Suprapubic skin (tissue), 4 donors: ENCODE measurements around the gene ADAT3. TPM values are rescaled to one million over a fixed set of nuclear protein-coding genes. Genes with fewer than 3 reads are reported as not detected.

ENCODE experiments used
- DNase-seq, 2 donors: peaks; one replicate each; pipeline ENCODE4 v3.0.0-alpha.2; 2019; ENCODE audit warnings: low spot score in 2 of 2
- H3K27ac ChIP-seq: fragments of 200-600 bp; sonication (generic); one replicate; pipeline ENCODE4 v1.5.1; 2019
- H3K27me3 ChIP-seq: fragments of 200-600 bp; sonication (generic); one replicate; pipeline ENCODE4 v1.5.1; 2019
- H3K36me3 ChIP-seq: fragments of 200-600 bp; sonication (generic); one replicate; pipeline ENCODE4 v1.5.1; 2019
- H3K4me1 ChIP-seq: fragments of 200-600 bp; sonication (generic); one replicate; pipeline ENCODE4 v1.5.1; 2019
- H3K4me3 ChIP-seq: fragments of 200-600 bp; sonication (generic); one replicate; pipeline ENCODE4 v1.5.1; 2019; ENCODE audit warnings: mild to moderate bottlenecking
- H3K9me3 ChIP-seq: fragments of 200-600 bp; sonication (generic); one replicate; pipeline ENCODE4 v1.5.1; 2019
- EP300 ChIP-seq: sonication (generic); formaldehyde crosslinking; IDR thresholded peaks from one replicate; pipeline ENCODE4 v1.6.1; 2017; ENCODE audit warnings: antibody characterized with exemption
- POLR2A ChIP-seq, 2 donors: fragments of 450-650 bp; IDR thresholded peaks; one replicate each; pipeline ENCODE4 v1.6.1; 2017; ENCODE audit warnings: antibody characterized with exemption in 2 of 2, mild to moderate bottlenecking in 2 of 2, moderate library complexity in 2 of 2
- POLR2AphosphoS5 ChIP-seq, 3 donors: sonication (generic); formaldehyde crosslinking; IDR thresholded peaks; one replicate each; pipeline ENCODE4 v1.6.1; 2017; ENCODE audit warnings: antibody characterized with exemption in 3 of 3
- WGBS: methylation state at CpG from one replicate; pipeline ENCODE4 v1.1.5; 2018; 5-methylcytosine and 5-hydroxymethylcytosine counted together
- total RNA-seq, 4 donors: library from RNA; depleted of rRNA; stranded (reverse); fragments of >200 nt; gene quantifications; one replicate each; pipeline ENCODE4 v1.1.0, GENCODE V29; 2016
- TF ChIP-seq, protein P1 (sequence below), 2 donors: fragments of 200-600 bp in 1 of 2; fragments of 450-650 bp in 1 of 2; sonication (generic) in 1 of 2; IDR thresholded peaks; one replicate each; pipeline ENCODE4 v1.5.1; 2016 to 2019; ENCODE audit warnings: antibody characterized with exemption in 2 of 2, mild to moderate bottlenecking in 1 of 2, moderate library complexity in 1 of 2

The ADAT3 gene
- total RNA-seq, 4 donors from 2014 or later = 13.4 to 26.7 (median 22.3) TPM

DNA sequence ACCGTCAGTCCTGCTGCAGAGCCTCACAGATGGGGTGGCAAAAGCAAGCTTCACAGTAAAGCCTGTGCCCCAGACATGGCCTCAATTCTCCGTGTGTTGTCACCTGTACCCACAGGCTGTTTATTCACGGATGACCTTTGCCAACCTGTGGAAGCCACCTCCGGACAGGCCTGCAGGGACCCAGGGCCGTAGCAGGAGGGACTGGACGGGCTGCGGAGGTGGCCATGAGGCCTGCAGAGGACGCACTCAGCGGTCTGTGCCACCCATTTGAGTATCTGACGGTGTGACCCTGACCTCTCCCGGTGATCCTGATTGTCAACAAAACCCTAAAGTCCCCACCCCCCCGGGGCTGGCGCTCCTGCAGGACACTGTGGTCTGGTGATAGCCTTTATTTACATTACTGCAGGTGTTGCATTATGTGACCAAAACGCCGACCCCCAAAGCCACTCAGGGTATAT is 34.0 kb upstream of the ADAT3 start:
- no peaks in the 10 kb centered on the region for H3K9me3 ChIP-seq
- no peaks in the 10 kb centered on the region for H3K27me3 ChIP-seq
- H3K4me1 ChIP-seq = peaks cover 40% of the 10 kb centered on the region
- TF ChIP-seq POLR2A (IDR thresholded peaks at IDR 0.05) = no peak
- TF ChIP-seq, protein P1, sequence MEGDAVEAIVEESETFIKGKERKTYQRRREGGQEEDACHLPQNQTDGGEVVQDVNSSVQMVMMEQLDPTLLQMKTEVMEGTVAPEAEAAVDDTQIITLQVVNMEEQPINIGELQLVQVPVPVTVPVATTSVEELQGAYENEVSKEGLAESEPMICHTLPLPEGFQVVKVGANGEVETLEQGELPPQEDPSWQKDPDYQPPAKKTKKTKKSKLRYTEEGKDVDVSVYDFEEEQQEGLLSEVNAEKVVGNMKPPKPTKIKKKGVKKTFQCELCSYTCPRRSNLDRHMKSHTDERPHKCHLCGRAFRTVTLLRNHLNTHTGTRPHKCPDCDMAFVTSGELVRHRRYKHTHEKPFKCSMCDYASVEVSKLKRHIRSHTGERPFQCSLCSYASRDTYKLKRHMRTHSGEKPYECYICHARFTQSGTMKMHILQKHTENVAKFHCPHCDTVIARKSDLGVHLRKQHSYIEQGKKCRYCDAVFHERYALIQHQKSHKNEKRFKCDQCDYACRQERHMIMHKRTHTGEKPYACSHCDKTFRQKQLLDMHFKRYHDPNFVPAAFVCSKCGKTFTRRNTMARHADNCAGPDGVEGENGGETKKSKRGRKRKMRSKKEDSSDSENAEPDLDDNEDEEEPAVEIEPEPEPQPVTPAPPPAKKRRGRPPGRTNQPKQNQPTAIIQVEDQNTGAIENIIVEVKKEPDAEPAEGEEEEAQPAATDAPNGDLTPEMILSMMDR (IDR thresholded peaks at IDR 0.05) = no peak
- no peak for TF ChIP-seq EP300
- no peak for TF ChIP-seq POLR2AphosphoS5 (IDR thresholded peaks at IDR 0.05)
- no peak overlapping the region for H3K4me3 ChIP-seq
- no peak for DNase-seq
- WGBS = 88% methylated on average over 11 of the region's 15 CpGs
- peaks cover 3% of the 10 kb centered on the region for H3K36me3 ChIP-seq
- no peak overlapping the region for H3K27ac ChIP-seq

DNA sequence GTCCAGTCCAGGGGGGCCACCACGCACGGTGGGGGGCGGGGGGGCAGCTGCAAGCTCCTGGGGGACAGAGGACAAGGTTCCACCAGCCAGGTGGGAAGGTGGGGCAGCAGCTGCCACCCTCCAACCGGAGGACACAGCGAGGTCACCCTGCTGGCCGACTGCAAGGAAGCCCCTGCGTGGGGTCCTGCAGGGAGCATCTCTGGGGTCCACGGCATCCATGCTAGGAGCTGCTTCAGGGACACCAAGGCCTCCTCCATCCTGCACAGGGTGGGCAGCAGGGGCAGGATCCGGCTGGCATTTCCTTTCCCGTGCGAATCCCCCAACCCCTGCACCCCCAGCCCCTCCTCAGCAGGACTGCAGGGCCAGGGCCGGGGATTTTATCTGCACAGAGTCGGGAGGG is 33.6 kb upstream of the ADAT3 start:
- peaks cover 3% of the 10 kb centered on the region for H3K36me3 ChIP-seq
- TF ChIP-seq POLR2A (IDR thresholded peaks at IDR 0.05) (no peak), POLR2AphosphoS5 (IDR thresholded peaks at IDR 0.05) (no peak), EP300 (no peak)
- TF ChIP-seq, protein P1 (IDR thresholded peaks at IDR 0.05) = no peak
- peaks cover 44% of the 10 kb centered on the region for H3K4me1 ChIP-seq
- no peaks in the 10 kb centered on the region for H3K27me3 ChIP-seq
- H3K27ac ChIP-seq = no peak overlapping the region
- H3K9me3 ChIP-seq = no peaks in the 10 kb centered on the region
- DNase-seq = no peak
- no peak overlapping the region for H3K4me3 ChIP-seq
- 93% methylated on average over 8 of the region's 13 CpGs for WGBS

DNA sequence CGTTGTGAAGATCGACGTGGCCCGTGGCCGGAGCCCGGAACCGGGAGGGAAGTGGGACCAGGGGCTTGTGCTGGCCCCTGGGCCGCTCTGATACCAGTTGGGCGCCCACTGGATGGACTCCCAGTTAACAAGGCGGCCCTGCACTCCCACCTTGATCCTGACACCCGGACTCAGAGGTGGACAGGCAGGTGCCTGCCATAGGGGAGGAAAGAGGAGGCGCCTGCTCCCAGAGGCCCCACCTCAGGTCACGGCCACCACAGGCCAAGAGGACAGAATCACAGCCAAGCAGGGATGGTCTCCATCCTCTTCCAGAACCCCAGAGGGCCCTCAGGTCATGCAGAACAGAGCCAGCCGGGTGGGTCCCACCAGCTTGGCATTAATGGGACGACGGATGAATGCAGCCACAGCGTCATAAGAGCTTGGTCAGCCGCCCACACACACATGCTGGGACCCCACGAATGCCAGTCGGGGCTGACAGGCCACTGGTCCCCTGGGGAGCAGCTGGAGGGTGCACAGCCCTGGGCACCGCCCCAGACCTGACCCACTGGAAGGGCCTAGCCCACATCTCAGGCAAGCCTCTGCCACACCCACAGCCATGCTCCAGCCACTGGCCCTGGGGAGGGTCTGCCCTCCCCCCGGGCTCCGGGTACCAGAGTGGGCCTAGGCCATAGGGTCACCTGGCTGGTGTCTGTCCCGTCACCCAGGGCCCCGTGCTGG is 32.2 kb upstream of the ADAT3 start:
- WGBS = 80% methylated on average over 4 of the region's 25 CpGs

DNA sequence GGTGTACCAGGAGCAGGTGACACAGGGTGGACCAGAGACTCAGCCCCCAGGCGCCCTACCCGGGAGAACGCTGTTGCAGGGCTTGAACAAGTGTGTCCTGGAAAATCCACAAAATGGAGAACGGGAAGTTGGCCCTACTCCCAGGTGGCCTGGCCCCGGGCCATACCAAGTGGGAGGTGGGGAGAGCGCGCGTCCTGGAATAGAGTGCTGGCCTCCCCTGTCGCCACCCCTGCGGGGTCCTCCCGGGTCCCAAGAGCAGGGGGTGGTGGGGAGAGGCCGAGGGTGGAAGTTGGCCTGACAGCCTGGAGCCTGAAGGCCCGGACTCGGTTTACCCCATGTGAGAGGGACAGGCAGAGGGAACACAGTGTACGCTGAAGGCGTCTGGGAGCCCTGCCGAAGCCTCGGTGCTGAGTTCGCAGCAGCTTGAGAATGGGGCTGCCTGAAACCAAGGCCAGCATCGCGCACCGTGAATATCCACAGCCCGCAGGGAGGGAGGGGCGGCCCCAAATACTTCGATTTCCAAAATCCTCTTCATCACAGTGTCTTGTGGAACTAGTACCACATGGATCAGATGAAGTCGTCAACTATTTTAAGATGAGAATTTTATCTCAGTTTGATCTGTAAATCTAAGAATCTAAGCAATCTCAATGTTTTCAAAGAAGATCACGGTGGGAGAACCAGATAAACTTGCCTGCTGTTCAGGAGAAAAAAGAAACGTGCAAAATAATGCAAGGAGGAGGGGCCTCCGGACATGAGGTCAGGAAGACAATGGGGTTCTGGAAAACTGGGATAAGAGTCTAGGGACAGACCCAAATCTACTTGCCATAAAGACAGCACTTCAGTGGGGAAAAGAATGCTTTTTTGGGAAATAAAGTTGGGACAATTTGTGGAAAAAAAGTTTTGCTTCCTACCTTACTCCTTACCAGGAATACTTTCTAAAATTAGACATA is 31.4 kb upstream of the ADAT3 start:
- H3K4me3 ChIP-seq = peak overlapping the region; percentile 99
- TF ChIP-seq POLR2AphosphoS5 (IDR thresholded peaks at IDR 0.05) (no peak), POLR2A (IDR thresholded peaks at IDR 0.05) (no peak), EP300 (no peak)
- TF ChIP-seq, protein P1 (IDR thresholded peaks at IDR 0.05) = no peak
- peaks cover 48% of the 10 kb centered on the region for H3K4me1 ChIP-seq
- peaks cover 8% of the 10 kb centered on the region for H3K36me3 ChIP-seq
- peak in 1 of 2 donors; percentile 80 for DNase-seq
- peak overlapping the region; percentile 98 for H3K27ac ChIP-seq
- no peaks in the 10 kb centered on the region for H3K27me3 ChIP-seq
- 47% methylated on average over 20 of the region's 29 CpGs for WGBS
- H3K9me3 ChIP-seq = no peaks in the 10 kb centered on the region

More for the DNA sequence above, 32.2 kb upstream of the ADAT3 start:
- peak overlapping the region; percentile 99 for H3K4me3 ChIP-seq
- no peaks in the 10 kb centered on the region for H3K9me3 ChIP-seq
- peak overlapping the region; percentile 98 for H3K27ac ChIP-seq
- peaks cover 3% of the 10 kb centered on the region for H3K36me3 ChIP-seq
- no peak for TF ChIP-seq EP300
- no peak for TF ChIP-seq POLR2AphosphoS5 (IDR thresholded peaks at IDR 0.05)
- TF ChIP-seq, protein P1 (IDR thresholded peaks at IDR 0.05) = no peak
- TF ChIP-seq POLR2A (IDR thresholded peaks at IDR 0.05) = no peak
- no peak for DNase-seq
- H3K27me3 ChIP-seq = no peaks in the 10 kb centered on the region
- peaks cover 48% of the 10 kb centered on the region for H3K4me1 ChIP-seq
